Measurements from ENCODE around the gene TMEM39B.

DNA sequence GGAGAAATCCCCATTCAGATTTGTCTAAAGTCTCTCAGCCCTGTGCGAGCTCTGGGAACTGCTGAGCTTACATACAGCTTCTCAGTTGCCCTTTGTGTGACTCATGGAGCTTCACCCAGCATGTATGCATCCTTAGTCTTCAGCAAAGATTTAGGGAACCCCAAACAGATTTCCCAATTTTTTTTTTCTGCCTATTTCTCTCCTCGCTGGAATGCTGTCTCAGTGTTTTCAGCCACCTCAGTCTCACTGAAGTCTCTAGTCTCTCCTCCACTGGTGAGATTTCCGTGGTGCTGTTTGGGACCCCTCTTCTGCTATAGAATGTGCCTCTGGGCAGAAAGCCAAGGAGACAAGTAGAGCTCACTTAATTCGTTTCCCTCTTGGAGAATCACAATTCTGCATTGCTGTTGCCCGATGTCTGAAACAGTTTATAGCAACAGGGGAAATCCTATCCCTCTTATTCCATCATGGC, 78.6 kb downstream of the TMEM39B start:
- TF ChIP-seq, protein P1, sequence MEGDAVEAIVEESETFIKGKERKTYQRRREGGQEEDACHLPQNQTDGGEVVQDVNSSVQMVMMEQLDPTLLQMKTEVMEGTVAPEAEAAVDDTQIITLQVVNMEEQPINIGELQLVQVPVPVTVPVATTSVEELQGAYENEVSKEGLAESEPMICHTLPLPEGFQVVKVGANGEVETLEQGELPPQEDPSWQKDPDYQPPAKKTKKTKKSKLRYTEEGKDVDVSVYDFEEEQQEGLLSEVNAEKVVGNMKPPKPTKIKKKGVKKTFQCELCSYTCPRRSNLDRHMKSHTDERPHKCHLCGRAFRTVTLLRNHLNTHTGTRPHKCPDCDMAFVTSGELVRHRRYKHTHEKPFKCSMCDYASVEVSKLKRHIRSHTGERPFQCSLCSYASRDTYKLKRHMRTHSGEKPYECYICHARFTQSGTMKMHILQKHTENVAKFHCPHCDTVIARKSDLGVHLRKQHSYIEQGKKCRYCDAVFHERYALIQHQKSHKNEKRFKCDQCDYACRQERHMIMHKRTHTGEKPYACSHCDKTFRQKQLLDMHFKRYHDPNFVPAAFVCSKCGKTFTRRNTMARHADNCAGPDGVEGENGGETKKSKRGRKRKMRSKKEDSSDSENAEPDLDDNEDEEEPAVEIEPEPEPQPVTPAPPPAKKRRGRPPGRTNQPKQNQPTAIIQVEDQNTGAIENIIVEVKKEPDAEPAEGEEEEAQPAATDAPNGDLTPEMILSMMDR (IDR thresholded peaks at IDR 0.05) = no peak
- TF ChIP-seq POLR2A (IDR thresholded peaks at IDR 0.05) (no peak), POLR2AphosphoS5 (IDR thresholded peaks at IDR 0.05) (no peak)
